ENCODE measurements around the gene CES4A.
"Not testable (repeated sequence)": the region's sequence is repeated elsewhere in the genome, so short reads cannot be mapped to it uniquely, and the experiment has no call there.

CES4A gene

GRCh38 chr16:66958857-66959703, 29.3 kb upstream of the CES4A start:
- no peak for DNase-seq

GRCh38 chr16:66959704-66960161, 28.7 kb upstream of the CES4A start:
- DNase-seq, result no peak

DNA sequence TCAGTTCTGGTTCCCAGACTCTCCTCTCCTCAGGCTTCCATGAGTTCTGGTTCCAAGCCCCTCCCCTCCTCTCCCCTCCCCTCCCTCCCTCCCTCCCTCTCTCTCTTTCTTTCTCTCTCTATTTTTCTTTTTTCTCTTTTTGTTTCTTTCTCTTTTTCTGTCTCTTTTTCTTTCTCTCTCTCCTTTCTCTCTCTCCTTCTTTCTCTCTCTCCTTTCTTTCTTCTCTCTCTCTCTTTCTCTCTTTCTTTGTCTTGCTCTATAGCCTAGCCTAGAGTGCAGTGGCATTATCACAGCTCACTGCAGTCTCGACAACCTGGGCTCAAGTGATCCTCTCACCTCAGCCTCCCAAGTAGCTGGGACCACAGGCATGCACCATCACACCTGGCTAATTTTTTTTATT, 28.1 kb upstream of the CES4A start:
- no peak for DNase-seq

DNA sequence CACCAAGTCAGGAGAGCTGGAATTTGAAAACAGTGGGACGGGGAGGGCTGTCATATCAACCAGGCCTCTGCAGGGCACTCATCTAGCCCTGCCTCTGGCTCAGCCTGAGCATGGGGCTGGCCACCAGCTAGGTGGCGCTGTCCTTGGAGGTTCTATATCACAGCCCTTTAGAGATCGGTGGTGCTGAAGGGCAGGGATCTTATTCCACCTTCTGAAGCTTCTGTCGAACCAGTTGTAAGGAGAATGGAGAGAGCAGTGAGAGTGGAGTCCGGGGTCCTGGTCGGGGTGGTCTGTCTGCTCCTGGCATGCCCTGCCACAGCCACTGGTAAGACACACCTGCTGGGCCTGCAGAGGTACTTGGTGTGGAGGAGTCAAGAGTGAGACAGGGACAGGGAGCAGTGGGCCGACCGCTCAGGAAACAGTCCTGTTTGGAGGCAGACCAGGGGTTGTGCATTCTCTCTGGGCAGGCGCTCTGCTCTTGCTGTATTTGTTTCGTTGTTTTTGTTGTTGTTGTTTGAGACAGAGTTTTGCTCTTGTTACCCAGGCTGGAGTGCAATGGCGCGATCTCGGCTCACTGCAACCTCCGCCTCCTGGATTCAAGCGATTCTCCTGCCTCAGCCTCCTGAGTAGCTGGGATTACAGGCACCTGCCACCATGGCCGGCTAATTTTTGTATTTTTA, 27.2 kb upstream of the CES4A start, which contains the start of gene CES3:
Gene CES3, plus strand, starts transcription at position 202 of the 680 bp plus-strand sequence. Its CDS starts 42 bp downstream, at position 244.
- DNase-seq, result peak; percentile 2

DNA sequence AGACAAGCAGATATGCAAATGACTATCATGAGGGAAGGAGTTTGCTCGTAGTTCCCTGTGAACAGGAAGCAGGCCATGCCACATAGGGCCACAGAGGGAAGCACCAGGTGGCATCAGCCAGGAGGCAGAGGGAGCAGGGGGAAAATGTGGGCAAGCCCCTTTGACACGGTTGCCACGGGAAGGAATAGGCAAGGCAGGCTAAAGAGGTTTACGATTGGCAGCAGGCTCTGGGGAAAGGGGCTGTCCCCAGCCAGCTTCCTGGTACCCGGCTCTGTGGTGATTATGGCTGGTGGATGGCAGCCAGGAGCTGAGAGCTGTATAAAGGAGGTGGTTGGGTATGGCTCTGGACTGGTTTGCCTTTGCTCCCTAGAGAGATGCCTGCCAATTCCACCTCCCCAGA, 26.5 kb upstream of the CES4A start:
- no peak for DNase-seq

- DNase-seq, result no peak
These were observed 24.3 kb upstream of the CES4A start for GRCh38 chr16:66964049-66964448.

DNA sequence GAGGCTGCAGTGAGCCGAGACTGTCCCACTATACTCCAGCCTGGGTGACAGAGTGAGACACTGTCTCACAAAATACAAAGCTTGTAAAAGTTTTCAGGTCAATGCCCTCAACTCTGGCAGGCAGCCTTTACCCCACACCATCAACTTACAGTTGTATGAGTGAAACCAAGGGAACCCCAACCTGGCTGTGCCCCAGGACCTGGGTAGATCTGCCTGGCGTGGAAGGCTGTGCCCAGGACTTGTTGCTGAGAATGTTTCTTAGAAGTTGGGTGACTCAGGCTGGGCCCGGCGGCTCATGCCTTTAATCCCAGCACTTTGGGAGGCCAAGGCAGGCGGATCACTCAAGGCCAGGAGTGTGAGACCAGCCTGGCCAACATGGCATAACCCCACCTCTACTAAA, 19.5 kb upstream of the CES4A start:
- DNase-seq, result no peak

GRCh38 chr16:66970775-66971720, 17.3 kb upstream of the CES4A start:
- no peak for DNase-seq

DNA sequence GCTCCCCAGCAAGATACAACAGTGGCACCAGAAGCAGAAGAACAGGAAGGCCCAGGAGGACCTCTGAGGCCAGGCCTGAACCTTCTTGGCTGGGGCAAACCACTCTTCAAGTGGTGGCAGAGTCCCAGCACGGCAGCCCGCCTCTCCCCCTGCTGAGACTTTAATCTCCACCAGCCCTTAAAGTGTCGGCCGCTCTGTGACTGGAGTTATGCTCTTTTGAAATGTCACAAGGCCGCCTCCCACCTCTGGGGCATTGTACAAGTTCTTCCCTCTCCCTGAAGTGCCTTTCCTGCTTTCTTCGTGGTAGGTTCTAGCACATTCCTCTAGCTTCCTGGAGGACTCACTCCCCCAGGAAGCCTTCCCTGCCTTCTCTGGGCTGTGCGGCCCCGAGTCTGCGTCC, 15.4 kb upstream of the CES4A start:
- DNase-seq, result no peak

- no peak for DNase-seq
These were observed 14.7 kb upstream of the CES4A start for GRCh38 chr16:66973716-66974115.

DNA sequence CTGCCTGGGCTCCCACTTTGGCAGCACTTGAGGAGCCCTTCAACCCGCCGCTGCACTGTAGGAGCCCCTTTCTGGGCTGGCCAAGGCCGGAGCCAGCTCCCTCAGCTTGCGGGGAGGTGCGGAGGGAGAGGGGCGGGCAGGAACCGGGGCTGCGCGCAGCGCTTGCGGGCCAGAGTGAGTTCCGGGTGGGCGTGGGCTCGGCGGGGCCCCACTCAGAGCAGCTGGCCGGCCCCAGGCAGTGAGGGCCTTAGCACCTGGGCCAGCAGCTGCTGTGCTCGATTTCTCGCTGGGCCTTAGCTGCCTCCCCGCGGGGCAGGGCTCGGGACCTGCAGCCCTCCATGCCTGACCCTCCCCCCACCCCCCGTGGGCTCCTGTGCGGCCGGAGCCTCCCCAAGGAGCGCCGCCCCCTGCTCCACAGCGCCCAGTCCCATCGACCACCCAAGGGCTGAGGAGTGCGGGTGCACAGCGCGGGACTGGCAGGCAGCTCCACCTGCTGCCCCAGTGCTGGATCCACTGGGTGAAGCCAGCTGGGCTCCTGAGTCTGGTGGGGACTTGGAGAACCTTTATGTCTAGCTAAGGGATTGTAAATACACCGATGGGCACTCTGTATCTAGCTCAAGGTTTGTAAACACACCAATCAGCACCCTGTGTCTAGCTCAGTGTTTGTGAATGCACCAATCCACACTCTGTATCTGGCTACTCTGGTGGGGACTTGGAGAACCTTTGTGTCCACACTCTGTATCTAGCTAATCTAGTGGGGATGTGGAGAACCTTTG, 14.0 kb upstream of the CES4A start:
- DNase-seq, result not testable (repeated sequence)

DNA sequence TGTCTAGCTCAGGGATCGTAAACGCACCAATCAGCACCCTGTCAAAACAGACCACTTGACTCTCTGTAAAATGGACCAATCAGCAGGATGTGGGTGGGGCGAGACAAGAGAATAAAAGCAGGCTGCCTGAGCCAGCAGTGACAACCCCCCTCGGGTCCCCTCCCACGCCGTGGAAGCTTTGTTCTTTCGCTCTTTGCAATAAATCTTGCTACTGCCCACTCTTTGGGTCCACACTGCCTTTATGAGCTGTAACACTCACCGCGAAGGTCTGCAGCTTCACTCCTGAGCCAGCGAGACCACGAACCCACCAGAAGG, 13.5 kb upstream of the CES4A start:
- DNase-seq, result peak; percentile 9

DNA sequence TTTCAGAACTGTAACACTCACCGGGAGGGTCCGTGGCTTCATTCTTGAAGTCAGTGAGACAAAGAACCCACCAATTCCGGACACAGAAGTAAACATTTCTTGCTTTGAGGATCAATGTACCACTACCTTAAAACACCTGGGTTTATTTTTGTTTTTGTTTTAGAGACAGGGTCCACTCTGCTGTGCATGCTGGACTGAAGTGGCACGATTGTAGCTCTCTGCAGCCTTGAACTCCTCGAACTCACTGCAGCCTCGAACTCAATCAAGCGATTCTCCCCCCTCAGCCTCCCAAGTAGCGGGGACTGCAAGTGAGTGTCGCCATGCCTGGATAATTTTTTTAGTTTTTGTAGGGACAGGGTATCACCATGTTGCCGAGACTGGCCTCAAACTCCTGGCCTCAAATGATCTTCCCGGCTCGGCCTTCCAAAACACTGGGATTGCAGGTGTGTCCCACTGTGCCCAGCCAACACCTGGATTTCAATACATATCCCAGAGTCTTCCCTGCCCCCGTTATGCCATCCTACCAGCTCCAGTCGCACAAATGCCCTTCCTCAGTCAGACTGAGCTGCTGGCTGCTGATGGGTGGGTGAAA, 13.0 kb upstream of the CES4A start:
- no peak for DNase-seq

DNA sequence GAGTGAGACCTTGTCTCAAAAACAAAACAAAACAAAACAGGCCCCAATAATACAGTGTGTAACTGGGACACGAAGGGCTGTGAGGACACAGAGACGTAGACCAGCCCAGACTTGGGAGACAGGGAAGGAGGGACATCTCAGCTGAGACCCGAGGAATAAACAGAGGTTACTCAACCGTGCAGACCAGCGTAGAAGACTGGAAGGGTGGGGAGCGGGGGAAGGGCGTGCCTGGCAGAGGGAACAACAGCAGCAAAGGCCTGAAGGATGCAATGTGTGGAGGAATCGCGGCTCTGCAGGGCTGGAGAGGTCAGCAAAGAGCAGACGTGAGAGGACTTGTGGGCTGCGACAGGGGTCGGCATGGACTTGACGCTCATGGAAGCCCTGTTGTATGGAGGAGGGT, 11.6 kb upstream of the CES4A start:
- DNase-seq, result no peak

GRCh38 chr16:66977341-66978113, 10.9 kb upstream of the CES4A start:
- DNase-seq, result peak; percentile 82

GRCh38 chr16:66979011-66979717, 9.2 kb upstream of the CES4A start:
- DNase-seq, result no peak

DNA sequence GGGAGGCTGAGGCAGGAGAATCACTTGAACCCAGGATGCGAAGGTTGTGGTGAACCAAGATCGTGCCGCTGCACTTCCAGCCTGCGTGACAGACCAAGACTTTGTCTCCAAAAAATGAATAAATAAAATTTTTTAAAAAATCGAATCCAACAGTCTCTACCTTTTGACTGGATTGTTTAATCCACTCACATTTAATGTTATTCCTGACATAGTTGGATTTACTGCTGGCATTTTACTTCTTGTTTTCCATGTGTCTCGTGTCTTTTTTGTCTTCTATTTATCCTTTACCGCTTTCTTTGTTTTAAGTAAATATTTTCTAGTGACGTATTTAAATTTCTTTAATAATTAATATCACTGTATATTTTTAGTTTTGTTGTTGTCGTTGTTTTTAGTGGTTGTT, 5.4 kb upstream of the CES4A start:
- no peak for DNase-seq

DNA sequence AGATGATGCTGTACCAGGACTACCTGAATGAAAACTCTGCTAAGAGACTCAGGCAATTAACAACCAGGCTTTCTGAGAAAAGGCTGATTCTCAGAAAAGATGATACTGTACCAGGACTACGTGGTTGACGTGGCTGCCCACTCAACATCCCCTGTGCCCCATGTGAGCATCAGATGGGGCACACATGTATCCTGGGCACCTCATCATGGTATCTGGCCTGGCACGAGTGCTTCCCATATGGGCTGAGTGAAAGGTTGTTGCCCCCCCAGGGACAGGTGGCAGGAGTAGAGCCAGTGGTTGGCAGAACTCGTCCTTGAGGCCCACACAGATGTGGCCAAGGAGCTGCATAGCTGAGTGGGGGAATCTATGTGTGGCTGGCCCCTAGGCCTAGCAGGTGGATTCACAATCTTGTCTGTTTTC, 3.5 kb upstream of the CES4A start:
- no peak for DNase-seq

GRCh38 chr16:66986559-66986958, 1.8 kb upstream of the CES4A start:
- DNase-seq, result no peak

DNA sequence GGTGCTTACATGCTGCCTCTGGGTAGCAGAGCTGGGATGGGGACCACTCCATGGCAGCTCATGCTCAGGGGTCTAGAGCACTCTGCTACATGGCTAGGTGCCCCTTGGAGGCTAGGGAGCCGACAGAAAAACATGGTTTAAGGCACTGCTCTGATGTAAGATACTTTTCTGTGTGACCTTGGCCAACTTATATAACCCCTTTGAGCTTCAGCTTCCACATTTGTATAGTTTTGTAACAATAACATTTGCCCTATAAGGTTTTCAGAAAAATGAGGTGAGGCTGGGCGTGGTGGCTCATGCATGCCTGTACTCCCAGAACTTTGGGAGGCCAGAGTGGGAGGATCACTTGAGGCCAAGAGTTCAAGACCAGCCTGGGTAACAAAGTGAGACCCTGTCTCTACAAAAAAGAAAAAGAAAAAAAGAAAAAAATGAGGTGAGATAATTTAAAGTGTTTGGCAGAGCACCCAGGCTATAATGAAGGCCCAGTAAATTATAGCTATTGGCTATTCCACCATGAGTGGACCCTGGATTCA, 3.2 kb downstream of the CES4A start:
- no peak for DNase-seq
